NOMO-1 treated with DMSO at 0.1 percent for 48 hours (cell line): ENCODE data around the gene CALB2.

ENCODE experiments used
- DNase-seq: peaks from one replicate; lab custom pipeline; 2025; ENCODE audit not compliant: unreplicated experiment; lab: John Stamatoyannopoulos, UW

The CALB2 gene

DNA sequence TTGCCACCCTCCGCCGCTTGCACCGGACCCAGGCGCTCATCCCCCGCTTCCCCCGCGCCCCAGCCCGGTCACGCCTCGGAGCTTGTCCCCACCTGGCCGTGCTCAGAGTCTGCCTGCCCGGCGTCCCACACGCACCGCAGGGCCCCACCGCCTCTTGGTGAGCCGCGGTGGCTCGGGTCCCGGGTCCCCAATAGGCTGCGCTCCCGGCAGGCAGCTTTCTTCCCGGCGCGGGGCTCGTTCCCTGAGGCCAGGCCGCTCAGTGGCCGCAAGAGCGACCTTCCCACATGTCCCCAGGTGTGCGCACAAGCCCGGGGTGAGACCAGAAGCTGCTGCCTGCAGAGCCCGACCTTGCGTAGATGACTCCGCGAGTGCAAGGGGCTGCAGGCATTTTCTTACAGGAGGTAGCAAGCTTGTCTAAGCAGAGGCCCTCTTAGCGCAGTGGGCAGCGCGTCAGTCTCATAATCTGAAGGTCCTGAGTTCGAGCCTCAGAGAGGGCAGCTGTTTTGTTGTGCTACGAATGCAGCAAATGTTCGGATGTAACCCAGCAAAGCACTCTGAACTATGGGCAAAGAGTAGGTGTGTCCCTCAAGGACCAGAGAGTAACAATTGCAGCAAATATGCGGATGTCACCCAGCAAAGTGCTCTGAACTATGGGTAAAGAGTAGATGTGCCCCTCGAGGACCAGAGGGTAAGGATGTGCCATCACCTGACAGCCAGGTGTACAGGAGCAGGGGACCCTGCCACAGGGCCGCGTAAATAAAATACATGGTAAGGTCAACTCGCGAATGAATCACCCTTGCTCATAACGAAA, 67.8 kb downstream of the CALB2 start:
- DNase-seq = no peak

DNA sequence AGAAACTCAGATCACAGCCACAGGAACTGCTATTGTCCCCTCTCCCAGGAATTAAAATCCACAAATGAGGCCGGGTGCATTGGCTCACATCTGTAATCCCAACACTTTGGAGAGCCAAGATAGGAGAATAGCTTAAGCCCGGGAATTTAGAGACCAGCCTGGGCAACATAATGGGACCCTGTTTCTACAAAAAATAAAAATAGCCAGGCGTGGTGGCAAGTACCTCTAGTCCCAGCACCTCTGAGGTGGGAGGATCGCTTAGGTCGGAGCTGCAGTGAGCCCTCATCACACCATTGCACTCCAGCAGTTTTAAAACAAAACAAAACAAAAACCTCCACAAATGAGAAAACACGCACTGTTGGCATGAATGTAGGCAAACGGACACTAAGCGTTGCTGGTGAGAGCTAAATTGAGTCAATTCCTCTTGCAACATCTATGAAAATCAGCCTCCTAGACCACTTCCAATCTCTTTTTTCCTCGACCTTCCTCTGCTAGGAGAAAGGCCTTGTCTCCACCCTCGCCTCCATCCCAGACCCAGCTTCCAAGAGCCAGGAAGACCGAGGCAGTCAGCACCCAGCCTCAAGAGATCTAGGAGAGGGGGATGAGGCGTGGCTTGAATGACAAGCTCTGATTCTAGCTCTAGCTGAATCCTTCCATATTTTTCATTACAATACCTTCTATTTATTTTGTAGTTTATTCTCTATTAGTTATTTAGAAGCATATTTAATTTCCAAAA, 68.5 kb downstream of the CALB2 start:
- no peak for DNase-seq

GRCh38 chr16:71428385-71428784, 69.9 kb downstream of the CALB2 start:
- no peak for DNase-seq

DNA sequence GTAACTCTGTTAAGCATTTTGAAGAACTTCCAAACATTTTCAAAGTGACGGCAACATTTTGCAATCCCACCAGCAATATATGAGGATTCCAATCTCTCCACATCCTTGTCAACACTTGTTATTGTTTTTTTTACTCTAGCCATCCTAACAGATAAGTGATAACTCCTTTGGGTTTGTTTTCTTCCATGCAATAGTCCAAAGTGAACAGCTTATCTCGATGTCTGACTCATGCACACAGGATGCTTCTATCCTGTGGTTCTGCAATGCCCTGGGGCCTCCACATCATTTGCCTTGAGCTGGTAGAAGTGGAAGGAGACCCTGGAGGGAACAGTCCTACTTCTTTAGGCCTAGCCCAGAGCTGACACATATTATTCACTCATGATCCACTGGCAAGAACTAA, 70.4 kb downstream of the CALB2 start:
- DNase-seq = no peak

DNA sequence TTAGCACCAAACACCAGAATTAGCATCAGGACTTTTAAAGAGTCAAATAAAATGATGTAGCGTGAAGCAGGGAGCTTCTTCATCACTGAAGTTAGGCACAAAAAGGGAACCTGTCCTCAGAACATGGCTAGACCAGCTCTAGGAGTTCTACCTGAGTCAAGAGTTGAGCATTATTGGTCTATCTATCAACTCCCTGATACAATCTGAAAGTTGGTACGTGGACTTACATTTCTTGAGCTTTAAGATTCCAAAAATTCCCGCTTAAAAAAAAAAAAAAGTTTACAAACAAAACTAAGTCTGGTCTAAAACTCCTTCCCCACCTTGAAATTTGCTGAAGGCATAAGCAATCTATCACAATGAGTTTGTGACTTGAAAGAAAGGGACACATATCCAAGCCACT, 71.1 kb downstream of the CALB2 start:
- no peak for DNase-seq

GRCh38 chr16:71430744-71431143, 72.2 kb downstream of the CALB2 start:
- DNase-seq = no peak

- no peak for DNase-seq
These were observed 72.7 kb downstream of the CALB2 start for GRCh38 chr16:71431176-71431575.

- DNase-seq = no peak
These were observed 73.5 kb downstream of the CALB2 start for GRCh38 chr16:71431991-71432390.

- DNase-seq = no peak
These were observed 74.4 kb downstream of the CALB2 start for GRCh38 chr16:71432906-71433305.

GRCh38 chr16:71436473-71436872, 78.0 kb downstream of the CALB2 start:
- DNase-seq = no peak

GRCh38 chr16:71439523-71439922, 81.0 kb downstream of the CALB2 start:
- no peak for DNase-seq
